HepG2 (cell line): ENCODE data around the gene ITGA6. TPM values are rescaled to one million over a fixed set of nuclear protein-coding genes. Genes with fewer than 3 reads are reported as not detected.

Experiments
- AGO2 ChIP-seq: fragments of 200-400 bp; formaldehyde crosslinking; optimal IDR thresholded peaks from 2 replicates; pipeline ENCODE3; 2017; ENCODE audit warnings: mild to moderate bottlenecking, low read depth, low read length, moderate library complexity
- HOMEZ ChIP-seq: IDR thresholded peaks from 2 replicates; pipeline ENCODE4 v1.6.1; 2016; ENCODE audit warnings: low read depth
- NFAT5 ChIP-seq: sonication (generic); formaldehyde crosslinking; IDR thresholded peaks from 2 replicates; pipeline ENCODE4 v1.4.0; 2020; ENCODE audit warnings: missing genetic modification reagents
- ZBTB3 ChIP-seq: sonication (generic); formaldehyde crosslinking; IDR thresholded peaks from 2 replicates; pipeline ENCODE4 v1.4.0; 2020; ENCODE audit warnings: low read depth, mild to moderate bottlenecking, moderate library complexity, missing genetic modification reagents, borderline replicate concordance
- ZNF280D ChIP-seq: sonication (generic); formaldehyde crosslinking; IDR thresholded peaks from 2 replicates; pipeline ENCODE4 v1.5.1; 2020; ENCODE audit warnings: mild to moderate bottlenecking, missing genetic modification reagents
- ZNF414 ChIP-seq: sonication (generic); formaldehyde crosslinking; IDR thresholded peaks from 2 replicates; pipeline ENCODE4 v1.5.0; 2020; ENCODE audit warnings: missing genetic modification reagents
- ZNF850 ChIP-seq: sonication (generic); formaldehyde crosslinking; conservative IDR thresholded peaks from 2 replicates; pipeline ENCODE4 v1.9.0; 2021; ENCODE audit warnings: mild to moderate bottlenecking, missing genetic modification reagents
- polyA plus RNA-seq, 8 experiments: library from polyadenylated mRNA; depleted of rRNA in 3 of 8; stranded (reverse) in 7 of 8; unstranded in 1 of 8; fragments of >200 nt; fragmentation: Illumina TruSeq in 4 of 8; extraction: Trizol in 4 of 8; gene quantifications; 2 replicates each; pipeline versions ENCODE4 v1.2.1 to v1.2.3, GENCODE V29; 2011 to 2016; ENCODE audit warnings: low read depth in 4 of 8, missing spikeins in 1 of 8, mixed read lengths in 1 of 8; ENCODE audit not compliant: insufficient read depth in 1 of 8
- total RNA-seq, 5 experiments: library from RNA; depleted of rRNA; stranded (reverse); fragments of >200 nt; fragmentation: Illumina TruSeq; extraction: Trizol; gene quantifications; 2 replicates each; pipeline ENCODE4 v1.2.3, GENCODE V29; 2016; ENCODE audit warnings: low read depth in 1 of 5

Gene ITGA6
- total and polyA plus RNA-seq, 2 of the 13 experiments (the other 11 are each of a cell fraction or from before 2014, with no cell fraction given): 24.0 to 92.5 TPM

- TF ChIP-seq HOMEZ (CRISPR knock-in tag) (no peak), ZNF280D (no peak), ZNF850 (CRISPR knock-in tag) (no peak), ZNF414 (CRISPR knock-in tag) (no peak), NFAT5 (CRISPR knock-in tag) (no peak), ZBTB3 (CRISPR knock-in tag) (no peak), AGO2 (no peak)
Observed at GRCh38 chr2:172381275-172382027, 45.9 kb upstream of the ITGA6 start (continued).
